Activated CD8-positive, alpha-beta T cell treated with anti-CD3 and anti-CD28 coated beads for 36 hours (primary cell): Measurements from ENCODE around the gene AGRN. TPM values are rescaled to one million over a fixed set of nuclear protein-coding genes. Genes with fewer than 3 reads are reported as not detected.

ENCODE experiments used
- ATAC-seq: fragments of 200-7000 bp; cut with Tn5 transposase; one replicate; pipeline ENCODE4 v1.10.0; 2021; ENCODE audit warnings: mild to moderate bottlenecking, moderate library complexity
- CTCF ChIA-PET: fragments of 350-600 bp; sonication (Branson Sonifier 250); formaldehyde crosslinking; loops from one replicate; lab custom pipeline; 2021; ENCODE audit warnings: antibody characterized with exemption; lab: Charles Lee
- POLR2A ChIA-PET: fragments of 350-600 bp; sonication (Branson Sonifier 250); formaldehyde crosslinking; loops from one replicate; lab custom pipeline; 2021; ENCODE audit warnings: antibody characterized with exemption; lab: Charles Lee
- DNase-seq: peaks from one replicate; pipeline ENCODE4 v3.0.0-alpha.2; 2020
- H3K27ac Mint-ChIP-seq: one replicate; pipeline ENCODE4 v1.8.0; 2021; ENCODE audit warnings: mild to moderate bottlenecking, mixed read lengths
- H3K27me3 Mint-ChIP-seq: one replicate; pipeline ENCODE4 v1.8.0; 2021; ENCODE audit warnings: mixed read lengths
- H3K36me3 Mint-ChIP-seq: one replicate; pipeline ENCODE4 v1.8.0; 2021; ENCODE audit warnings: low read depth, mixed read lengths
- H3K4me1 Mint-ChIP-seq: one replicate; pipeline ENCODE4 v1.8.0; 2021; ENCODE audit warnings: low read depth, mixed read lengths
- H3K4me3 Mint-ChIP-seq: one replicate; pipeline ENCODE4 v1.8.0; 2021; ENCODE audit warnings: mild to moderate bottlenecking, moderate library complexity, mixed read lengths
- H3K9me3 Mint-ChIP-seq: one replicate; pipeline ENCODE4 v1.8.0; 2021; ENCODE audit warnings: mixed read lengths
- CTCF ChIP-seq: fragments of 200-600 bp; IDR thresholded peaks from one replicate; pipeline ENCODE4 v1.8.0; 2022; ENCODE audit warnings: antibody characterized with exemption, mild to moderate bottlenecking
- intact Hi-C: fragments of 100-400 bp; cut with micrococcal nuclease; formaldehyde crosslinking; loops from one replicate; pipeline ENCODE4 v1.10.0; 2022
- total RNA-seq, 2 experiments: library from RNA; stranded (reverse); gene quantifications; one replicate each; pipeline ENCODE4 v1.2.3, GENCODE V29; 2021

AGRN gene
- total RNA-seq, 2 experiments from 2014 or later: 64.9 to 68.0 TPM

- H3K4me3 Mint-ChIP-seq: peak overlapping the region; percentile 56
These were observed 59.6 kb downstream of the AGRN start for GRCh38 chr1:1079408-1080121.

GRCh38 chr1:1080122-1080757 lies 60.3 kb downstream of the AGRN start:
- ChIA-PET CTCF (no interaction called here), POLR2A (interaction anchor here (1.2 to 1.7 kb wide), 3 partner anchors 9 to 12 kb away, joined by 4 to 6 read pairs (median 5); no protein-coding TSS in a partner anchor)
- ATAC-seq (peak; percentile 62), DNase-seq (peak; percentile 60)
- H3K4me3 Mint-ChIP-seq: no peak overlapping the region
- intact Hi-C loops: no loop called here
- no peaks in the 10 kb centered on the region for H3K27me3 Mint-ChIP-seq
- no peaks in the 10 kb centered on the region for H3K9me3 Mint-ChIP-seq
- H3K27ac Mint-ChIP-seq: no peak overlapping the region
- no peaks in the 10 kb centered on the region for H3K36me3 Mint-ChIP-seq
- peaks cover 7% of the 10 kb centered on the region for H3K4me1 Mint-ChIP-seq
- TF ChIP-seq CTCF: no peak

More at GRCh38 chr1:1079408-1080121, 59.6 kb downstream of the AGRN start:
- Mint-ChIP-seq H3K36me3 (no peaks in the 10 kb centered on the region), H3K4me1 (peaks cover 7% of the 10 kb centered on the region), H3K27me3 (peaks cover 3% of the 10 kb centered on the region), H3K27ac (peak overlapping the region; percentile 78), H3K9me3 (no peaks in the 10 kb centered on the region)
- intact Hi-C loops: no loop called here
- DNase-seq: peak; percentile 80
- TF ChIP-seq CTCF: no peak
- ATAC-seq: peak; percentile 77
- ChIA-PET CTCF (no interaction called here), POLR2A (interaction anchor here (1.2 to 1.7 kb wide), 3 partner anchors 8 to 13 kb away, joined by 4 to 6 read pairs (median 5); no protein-coding TSS in a partner anchor)

- Mint-ChIP-seq H3K9me3 (no peaks in the 10 kb centered on the region), H3K36me3 (no peaks in the 10 kb centered on the region), H3K4me3 (no peak overlapping the region), H3K4me1 (peaks cover 7% of the 10 kb centered on the region), H3K27me3 (no peaks in the 10 kb centered on the region), H3K27ac (no peak overlapping the region)
- CTCF ChIA-PET: no interaction called here
- ATAC-seq: no peak
- intact Hi-C loops: no loop called here
- no peak for TF ChIP-seq CTCF
- no peak for DNase-seq
- POLR2A ChIA-PET: no interaction called here
These were observed 61.0 kb downstream of the AGRN start for GRCh38 chr1:1080951-1081310.

GRCh38 chr1:1081311-1082238 lies 61.7 kb downstream of the AGRN start:
- ATAC-seq (no peak), DNase-seq (no peak)
- no peaks in the 10 kb centered on the region for H3K36me3 Mint-ChIP-seq
- no peak for TF ChIP-seq CTCF
- H3K4me3 Mint-ChIP-seq: no peak overlapping the region
- no peak overlapping the region for H3K27ac Mint-ChIP-seq
- CTCF ChIA-PET: no interaction called here
- H3K4me1 Mint-ChIP-seq: peaks cover 7% of the 10 kb centered on the region
- POLR2A ChIA-PET: interaction anchor here (1.0 to 3.2 kb wide), 4 partner anchors 9 to 44 kb away, joined by 3 to 15 read pairs (median 4); no protein-coding TSS in a partner anchor
- H3K9me3 Mint-ChIP-seq: no peaks in the 10 kb centered on the region
- intact Hi-C loops: no loop called here
- H3K27me3 Mint-ChIP-seq: no peaks in the 10 kb centered on the region
